ENCODE data around the gene KCNT2.

DNA sequence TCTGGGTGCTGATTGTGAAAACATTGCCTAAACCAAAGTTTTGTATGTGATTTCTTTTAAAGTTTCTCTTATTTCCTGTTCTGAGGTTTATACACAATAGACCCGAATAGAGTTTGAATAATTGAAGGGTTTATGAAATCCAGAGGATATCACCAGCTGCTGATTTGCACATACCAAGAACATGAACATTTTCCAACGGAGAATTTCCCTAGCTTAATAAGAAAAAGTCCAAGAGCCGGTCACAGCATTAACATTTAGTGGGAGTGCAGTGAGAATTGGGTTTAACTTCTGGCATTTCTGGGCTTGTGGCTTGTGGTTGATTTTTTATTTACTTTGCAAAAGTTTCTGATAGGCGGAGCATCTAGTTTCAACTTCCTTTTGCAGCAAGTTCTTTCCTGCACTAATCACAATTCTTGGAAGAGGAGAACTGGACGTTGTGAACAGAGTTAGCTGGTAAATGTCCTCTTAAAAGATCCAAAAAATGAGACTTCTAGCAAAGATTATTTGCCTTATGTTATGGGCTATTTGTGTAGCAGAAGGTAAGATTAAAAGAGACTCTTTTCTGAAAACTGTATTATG is 43.5 kb upstream of the KCNT2 start, which contains the start of gene CFH:
- TF ChIP-seq, protein P1, sequence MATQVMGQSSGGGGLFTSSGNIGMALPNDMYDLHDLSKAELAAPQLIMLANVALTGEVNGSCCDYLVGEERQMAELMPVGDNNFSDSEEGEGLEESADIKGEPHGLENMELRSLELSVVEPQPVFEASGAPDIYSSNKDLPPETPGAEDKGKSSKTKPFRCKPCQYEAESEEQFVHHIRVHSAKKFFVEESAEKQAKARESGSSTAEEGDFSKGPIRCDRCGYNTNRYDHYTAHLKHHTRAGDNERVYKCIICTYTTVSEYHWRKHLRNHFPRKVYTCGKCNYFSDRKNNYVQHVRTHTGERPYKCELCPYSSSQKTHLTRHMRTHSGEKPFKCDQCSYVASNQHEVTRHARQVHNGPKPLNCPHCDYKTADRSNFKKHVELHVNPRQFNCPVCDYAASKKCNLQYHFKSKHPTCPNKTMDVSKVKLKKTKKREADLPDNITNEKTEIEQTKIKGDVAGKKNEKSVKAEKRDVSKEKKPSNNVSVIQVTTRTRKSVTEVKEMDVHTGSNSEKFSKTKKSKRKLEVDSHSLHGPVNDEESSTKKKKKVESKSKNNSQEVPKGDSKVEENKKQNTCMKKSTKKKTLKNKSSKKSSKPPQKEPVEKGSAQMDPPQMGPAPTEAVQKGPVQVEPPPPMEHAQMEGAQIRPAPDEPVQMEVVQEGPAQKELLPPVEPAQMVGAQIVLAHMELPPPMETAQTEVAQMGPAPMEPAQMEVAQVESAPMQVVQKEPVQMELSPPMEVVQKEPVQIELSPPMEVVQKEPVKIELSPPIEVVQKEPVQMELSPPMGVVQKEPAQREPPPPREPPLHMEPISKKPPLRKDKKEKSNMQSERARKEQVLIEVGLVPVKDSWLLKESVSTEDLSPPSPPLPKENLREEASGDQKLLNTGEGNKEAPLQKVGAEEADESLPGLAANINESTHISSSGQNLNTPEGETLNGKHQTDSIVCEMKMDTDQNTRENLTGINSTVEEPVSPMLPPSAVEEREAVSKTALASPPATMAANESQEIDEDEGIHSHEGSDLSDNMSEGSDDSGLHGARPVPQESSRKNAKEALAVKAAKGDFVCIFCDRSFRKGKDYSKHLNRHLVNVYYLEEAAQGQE (IDR thresholded peaks at IDR 0.05; ENCODE audit: borderline replicate concordance) = no peak
- TF ChIP-seq, protein P2, sequence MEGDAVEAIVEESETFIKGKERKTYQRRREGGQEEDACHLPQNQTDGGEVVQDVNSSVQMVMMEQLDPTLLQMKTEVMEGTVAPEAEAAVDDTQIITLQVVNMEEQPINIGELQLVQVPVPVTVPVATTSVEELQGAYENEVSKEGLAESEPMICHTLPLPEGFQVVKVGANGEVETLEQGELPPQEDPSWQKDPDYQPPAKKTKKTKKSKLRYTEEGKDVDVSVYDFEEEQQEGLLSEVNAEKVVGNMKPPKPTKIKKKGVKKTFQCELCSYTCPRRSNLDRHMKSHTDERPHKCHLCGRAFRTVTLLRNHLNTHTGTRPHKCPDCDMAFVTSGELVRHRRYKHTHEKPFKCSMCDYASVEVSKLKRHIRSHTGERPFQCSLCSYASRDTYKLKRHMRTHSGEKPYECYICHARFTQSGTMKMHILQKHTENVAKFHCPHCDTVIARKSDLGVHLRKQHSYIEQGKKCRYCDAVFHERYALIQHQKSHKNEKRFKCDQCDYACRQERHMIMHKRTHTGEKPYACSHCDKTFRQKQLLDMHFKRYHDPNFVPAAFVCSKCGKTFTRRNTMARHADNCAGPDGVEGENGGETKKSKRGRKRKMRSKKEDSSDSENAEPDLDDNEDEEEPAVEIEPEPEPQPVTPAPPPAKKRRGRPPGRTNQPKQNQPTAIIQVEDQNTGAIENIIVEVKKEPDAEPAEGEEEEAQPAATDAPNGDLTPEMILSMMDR (IDR thresholded peaks at IDR 0.05; ENCODE audit: poor library complexity, severe bottlenecking) = no peak
- no peak for TF ChIP-seq RAD21 (conservative IDR thresholded peaks at IDR 0.05)
- no peak for TF ChIP-seq EZH2 (IDR thresholded peaks at IDR 0.05; ENCODE audit: borderline replicate concordance, insufficient read depth, low read length, poor library complexity, severe bottlenecking)
- no peak for TF ChIP-seq TAF1 (IDR thresholded peaks at IDR 0.05; ENCODE audit: low read depth)
- no peak for TF ChIP-seq POLR2AphosphoS5 (IDR thresholded peaks at IDR 0.05)
- TF ChIP-seq EP300 (conservative IDR thresholded peaks at IDR 0.05; ENCODE audit: poor library complexity, severe bottlenecking) = no peak
- no peak for TF ChIP-seq SMC3 (conservative IDR thresholded peaks at IDR 0.05; ENCODE audit: poor library complexity)

All from neural cell (in vitro differentiated cells).